Measurements from ENCODE around the gene A2M.

A2M gene

DNA sequence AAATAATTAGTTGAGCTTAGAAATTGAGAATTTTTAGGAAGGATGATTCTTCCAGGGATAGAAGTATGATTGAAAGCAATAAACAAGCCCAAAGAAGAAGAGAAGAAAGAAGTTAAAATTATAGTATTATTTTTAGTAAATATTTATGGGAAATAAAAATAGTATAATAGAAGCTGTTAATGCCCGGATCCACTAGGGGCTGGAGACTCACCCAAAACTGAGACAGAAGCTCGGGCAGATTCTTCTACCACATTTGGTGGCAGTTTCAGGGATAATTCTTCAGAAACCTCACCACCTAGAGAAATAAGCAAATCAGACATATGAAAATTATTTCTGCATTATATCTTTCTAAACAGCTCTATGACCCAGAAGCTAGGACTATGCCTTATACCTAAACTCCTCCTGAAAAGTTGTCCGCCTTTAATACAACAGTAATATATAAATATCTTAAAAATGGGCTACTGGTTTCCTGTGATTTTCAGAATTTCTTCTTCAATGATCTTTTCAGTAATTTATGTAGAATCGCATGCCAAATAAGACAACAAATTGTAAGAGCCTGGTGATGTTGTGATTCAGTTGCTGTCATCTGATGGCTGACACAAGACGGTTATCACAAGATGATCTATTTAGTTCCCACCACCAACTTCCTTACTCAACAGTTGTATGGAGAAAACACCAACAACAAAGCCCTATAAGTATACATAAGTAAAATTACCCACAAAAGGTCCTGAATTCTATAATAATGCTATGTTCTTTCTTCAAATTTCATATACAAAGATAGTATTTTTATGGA is 35.6 kb downstream of the A2M start:
- TF ChIP-seq, protein P1, sequence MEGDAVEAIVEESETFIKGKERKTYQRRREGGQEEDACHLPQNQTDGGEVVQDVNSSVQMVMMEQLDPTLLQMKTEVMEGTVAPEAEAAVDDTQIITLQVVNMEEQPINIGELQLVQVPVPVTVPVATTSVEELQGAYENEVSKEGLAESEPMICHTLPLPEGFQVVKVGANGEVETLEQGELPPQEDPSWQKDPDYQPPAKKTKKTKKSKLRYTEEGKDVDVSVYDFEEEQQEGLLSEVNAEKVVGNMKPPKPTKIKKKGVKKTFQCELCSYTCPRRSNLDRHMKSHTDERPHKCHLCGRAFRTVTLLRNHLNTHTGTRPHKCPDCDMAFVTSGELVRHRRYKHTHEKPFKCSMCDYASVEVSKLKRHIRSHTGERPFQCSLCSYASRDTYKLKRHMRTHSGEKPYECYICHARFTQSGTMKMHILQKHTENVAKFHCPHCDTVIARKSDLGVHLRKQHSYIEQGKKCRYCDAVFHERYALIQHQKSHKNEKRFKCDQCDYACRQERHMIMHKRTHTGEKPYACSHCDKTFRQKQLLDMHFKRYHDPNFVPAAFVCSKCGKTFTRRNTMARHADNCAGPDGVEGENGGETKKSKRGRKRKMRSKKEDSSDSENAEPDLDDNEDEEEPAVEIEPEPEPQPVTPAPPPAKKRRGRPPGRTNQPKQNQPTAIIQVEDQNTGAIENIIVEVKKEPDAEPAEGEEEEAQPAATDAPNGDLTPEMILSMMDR (conservative IDR thresholded peaks at IDR 0.05; ENCODE audit: low read depth, low read length): no peak
- no peak overlapping the region for H3K4me3 ChIP-seq (ENCODE audit: low read length)
- no peak for DNase-seq (ENCODE audit: low read depth)

DNA sequence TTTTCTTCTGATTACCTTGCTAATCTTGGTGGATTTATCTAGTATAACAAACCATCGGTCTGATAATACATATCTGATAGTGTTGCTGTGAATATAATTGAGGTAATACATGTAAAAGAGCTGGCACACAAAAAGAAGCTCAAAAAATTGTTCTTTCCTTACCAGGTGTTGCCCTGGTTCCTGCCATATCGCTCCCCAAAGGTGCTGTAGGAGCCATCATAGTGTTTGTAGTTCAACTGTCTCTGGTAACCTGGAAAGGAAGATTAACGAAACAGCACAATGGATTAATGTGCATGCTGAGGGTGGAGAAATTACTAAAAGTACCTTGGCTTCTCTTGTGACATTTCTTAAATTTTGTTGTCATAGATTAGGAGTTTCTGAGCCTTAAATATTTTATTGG is 36.6 kb downstream of the A2M start:
- TF ChIP-seq, protein P1 (conservative IDR thresholded peaks at IDR 0.05; ENCODE audit: low read depth, low read length): no peak
- DNase-seq (ENCODE audit: low read depth): no peak
- no peak overlapping the region for H3K4me3 ChIP-seq (ENCODE audit: low read length)

DNA sequence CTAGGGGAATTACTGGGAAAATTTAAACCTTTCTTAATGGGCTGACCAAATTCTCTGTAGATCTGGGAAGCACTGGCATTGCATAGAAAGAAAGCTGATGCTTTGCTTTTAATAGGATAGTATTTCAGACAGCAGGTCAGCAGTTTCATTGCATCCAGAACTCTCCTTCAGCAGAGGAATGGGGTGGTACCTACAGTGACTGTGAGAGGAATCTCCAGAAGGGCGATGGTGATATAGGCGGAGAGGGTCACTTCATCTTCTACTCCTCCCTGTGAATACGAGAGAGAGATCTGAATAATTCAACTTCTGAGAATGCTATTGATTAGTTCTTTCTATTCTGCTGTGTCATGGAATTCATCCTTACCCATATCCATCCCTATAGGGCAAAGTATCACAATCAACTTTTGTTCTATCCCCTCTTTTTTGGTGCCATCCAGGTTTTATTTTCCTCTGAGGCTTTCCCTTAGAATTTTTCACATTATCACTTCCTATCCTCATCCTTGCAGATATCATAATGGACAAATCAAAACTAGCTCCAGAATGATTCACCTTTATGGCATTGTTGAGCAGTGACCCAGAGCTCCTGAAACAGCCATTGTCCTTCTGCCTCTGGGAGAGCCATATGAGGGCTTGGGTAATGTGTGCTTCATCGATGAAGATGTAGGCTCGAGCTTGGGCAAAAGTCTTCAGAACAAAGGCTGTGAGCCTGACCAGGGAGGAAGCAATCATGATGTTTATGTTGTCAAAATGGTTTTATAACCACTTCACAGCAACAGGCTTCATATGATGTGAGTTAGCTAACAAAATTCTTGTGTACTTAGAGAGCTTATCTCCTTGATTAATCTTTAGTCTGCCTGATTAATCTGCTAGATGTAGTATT is 38.3 kb downstream of the A2M start:
- no peak for DNase-seq (ENCODE audit: low read depth)
- no peak overlapping the region for H3K4me3 ChIP-seq (ENCODE audit: low read length)
- TF ChIP-seq, protein P1 (conservative IDR thresholded peaks at IDR 0.05; ENCODE audit: low read depth, low read length): no peak

DNA sequence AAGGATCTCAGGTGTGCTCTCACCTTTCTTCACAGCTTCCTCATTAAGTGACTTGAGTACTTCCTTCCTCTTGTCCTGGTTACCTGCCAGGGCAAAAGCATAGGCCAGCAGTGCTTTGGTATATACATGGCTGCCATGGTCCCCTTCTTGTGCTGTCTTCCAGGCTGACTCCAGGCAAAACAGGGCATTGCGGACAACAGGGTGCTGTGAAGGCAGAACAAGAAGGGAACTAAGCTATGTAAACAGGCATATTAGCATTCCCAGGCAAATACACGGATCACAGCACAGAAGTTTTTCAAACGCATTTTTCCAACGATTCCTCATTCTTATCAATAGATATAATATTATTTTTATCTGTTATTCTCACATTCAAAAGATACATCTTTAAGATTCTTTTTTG is 39.0 kb downstream of the A2M start:
- TF ChIP-seq, protein P1 (conservative IDR thresholded peaks at IDR 0.05; ENCODE audit: low read depth, low read length): no peak
- no peak for DNase-seq (ENCODE audit: low read depth)
- no peak overlapping the region for H3K4me3 ChIP-seq (ENCODE audit: low read length)

DNA sequence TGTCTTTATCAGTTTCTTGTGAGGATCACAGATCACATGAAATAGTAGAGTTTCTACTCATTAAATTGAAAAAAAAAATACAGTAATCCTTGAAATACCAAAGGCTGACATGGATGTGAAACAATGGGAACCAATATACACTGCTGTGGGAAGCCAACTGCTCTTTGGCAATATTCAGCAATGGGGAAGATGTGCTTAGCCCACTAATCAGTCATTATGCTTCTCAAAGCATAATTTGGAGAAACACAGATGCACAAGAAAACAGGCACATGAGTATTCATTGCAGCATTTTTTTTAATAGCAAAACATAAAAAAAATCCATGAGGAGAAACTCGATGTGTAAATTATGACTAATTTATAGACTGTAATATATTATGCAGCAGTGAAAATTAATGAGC is 40.6 kb downstream of the A2M start:
- no peak for DNase-seq (ENCODE audit: low read depth)
- H3K4me3 ChIP-seq (ENCODE audit: low read length): no peak overlapping the region
- TF ChIP-seq, protein P1 (conservative IDR thresholded peaks at IDR 0.05; ENCODE audit: low read depth, low read length): no peak

DNA sequence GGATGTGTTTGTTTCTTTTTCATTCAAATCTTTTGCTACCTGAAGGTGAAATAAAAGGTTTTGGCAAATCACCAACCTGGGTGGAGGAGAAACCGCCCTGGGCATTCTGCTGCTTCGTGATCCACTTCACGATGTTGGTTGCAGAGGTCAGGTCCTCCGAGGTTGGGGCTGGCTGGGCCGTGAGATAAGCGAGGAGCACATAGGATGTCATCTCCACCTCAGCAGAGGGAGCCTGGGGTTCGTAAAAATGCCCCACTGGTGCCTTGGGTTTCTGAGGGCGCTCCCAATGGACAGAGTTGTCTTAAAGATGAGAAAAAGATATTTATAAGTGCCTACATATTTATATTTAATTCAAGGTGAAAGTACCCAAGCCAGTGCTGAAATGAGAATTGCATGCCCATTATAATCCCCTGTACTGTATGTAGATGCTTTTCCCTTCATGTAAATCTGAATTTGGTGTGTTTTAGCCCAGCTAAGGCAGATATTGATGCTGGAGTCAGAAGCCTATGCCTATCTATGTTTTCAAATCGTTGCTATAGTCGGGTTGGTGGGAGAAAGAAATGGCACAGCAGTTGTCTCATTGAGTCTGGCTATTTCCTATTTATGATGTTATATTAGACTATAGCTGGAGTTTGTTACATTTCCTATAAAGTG is 41.1 kb downstream of the A2M start:
- no peak overlapping the region for H3K4me3 ChIP-seq (ENCODE audit: low read length)
- DNase-seq (ENCODE audit: low read depth): no peak
- TF ChIP-seq, protein P1 (conservative IDR thresholded peaks at IDR 0.05; ENCODE audit: low read depth, low read length): no peak

All from retinal pigment epithelial cell (primary cell).